Measurements from ENCODE around the gene CLSTN2. TPM values are rescaled to one million over a fixed set of nuclear protein-coding genes. Genes with fewer than 3 reads are reported as not detected.
A peak's percentile ranks its signal among the peaks of the same experiment; 100 is the strongest.

CLSTN2 gene
- total RNA-seq, 1 donor from 2014 or later = 7.8 TPM

- intact Hi-C loops (cut with DNase I) = no loop called here
- no peak for DNase-seq
- ATAC-seq (ENCODE audit: poor library complexity) = no peak
Measured at GRCh38 chr3:140585828-140586227, 650.8 kb downstream of the CLSTN2 start.

GRCh38 chr3:140586311-140586710 is 651.3 kb downstream of the CLSTN2 start:
- intact Hi-C loops (cut with DNase I) = no loop called here
- DNase-seq (no peak), ATAC-seq (ENCODE audit: poor library complexity) (no peak)

GRCh38 chr3:140588558-140588957 is 653.6 kb downstream of the CLSTN2 start:
- ATAC-seq (ENCODE audit: poor library complexity) = no peak
- no peak for DNase-seq
- intact Hi-C loops (cut with DNase I) = no loop called here

- intact Hi-C loops (cut with DNase I) = no loop called here
- DNase-seq = no peak
- no peak for ATAC-seq (ENCODE audit: poor library complexity)
Measured at GRCh38 chr3:140593766-140594165, 658.8 kb downstream of the CLSTN2 start.

GRCh38 chr3:140595295-140595694 is 660.3 kb downstream of the CLSTN2 start:
- ATAC-seq (ENCODE audit: poor library complexity) = peak; percentile 79
- DNase-seq = no peak
- intact Hi-C loops (cut with DNase I) = no loop called here

GRCh38 chr3:140597364-140597763 is 662.4 kb downstream of the CLSTN2 start:
- DNase-seq (no peak), ATAC-seq (ENCODE audit: poor library complexity) (no peak)
- intact Hi-C loops (cut with DNase I) = no loop called here

GRCh38 chr3:140597792-140598191 is 662.8 kb downstream of the CLSTN2 start:
- intact Hi-C loops (cut with DNase I) = no loop called here
- ATAC-seq (ENCODE audit: poor library complexity) (peak; percentile 81), DNase-seq (no peak)

- ATAC-seq (ENCODE audit: poor library complexity) (no peak), DNase-seq (no peak)
- intact Hi-C loops (cut with DNase I) = no loop called here
Measured at GRCh38 chr3:140599009-140599408, 664.0 kb downstream of the CLSTN2 start.

GRCh38 chr3:140599496-140599895 is 664.5 kb downstream of the CLSTN2 start:
- ATAC-seq (ENCODE audit: poor library complexity) (no peak), DNase-seq (no peak)
- intact Hi-C loops (cut with DNase I) = no loop called here

- DNase-seq (no peak), ATAC-seq (ENCODE audit: poor library complexity) (peak; percentile 42)
- intact Hi-C loops (cut with DNase I) = no loop called here
Measured at GRCh38 chr3:140601881-140602280, 666.9 kb downstream of the CLSTN2 start.

- DNase-seq = no peak
- ATAC-seq (ENCODE audit: poor library complexity) = no peak
- intact Hi-C loops (cut with DNase I) = no loop called here
Measured at GRCh38 chr3:140602781-140603180, 667.8 kb downstream of the CLSTN2 start.

GRCh38 chr3:140603766-140604165 is 668.8 kb downstream of the CLSTN2 start:
- intact Hi-C loops (cut with DNase I) = no loop called here
- no peak for ATAC-seq (ENCODE audit: poor library complexity)

GRCh38 chr3:140610544-140610943 is 675.6 kb downstream of the CLSTN2 start:
- intact Hi-C loops (cut with DNase I) = no loop called here
- ATAC-seq (ENCODE audit: poor library complexity) (no peak), DNase-seq (no peak)

More at GRCh38 chr3:140603766-140604165, 668.8 kb downstream of the CLSTN2 start:
- no peak for DNase-seq

GRCh38 chr3:140614001-140614400 is 679.0 kb downstream of the CLSTN2 start:
- intact Hi-C loops (cut with DNase I) = no loop called here
- DNase-seq (no peak), ATAC-seq (ENCODE audit: poor library complexity) (no peak)

- ATAC-seq (ENCODE audit: poor library complexity) = no peak
- DNase-seq = no peak
Measured at GRCh38 chr3:140617135-140617534, 682.1 kb downstream of the CLSTN2 start.

GRCh38 chr3:140626856-140627255 is 691.9 kb downstream of the CLSTN2 start:
- no peak for ATAC-seq (ENCODE audit: poor library complexity)
- no peak for DNase-seq
- intact Hi-C loops (cut with DNase I) = no loop called here

More at GRCh38 chr3:140617135-140617534, 682.1 kb downstream of the CLSTN2 start:
- intact Hi-C loops (cut with DNase I) = no loop called here
